22Rv1 (cell line): ENCODE measurements around the gene ZNF438.

ENCODE experiments used
- H3K27ac ChIP-seq: fragments of 450-650 bp; 2 replicates; pipeline ENCODE4 v1.5.1; 2017
- ZFX ChIP-seq: fragments of 450-650 bp; IDR thresholded peaks from 2 replicates; pipeline ENCODE4 v1.6.1; 2017; ENCODE audit warnings: antibody characterized with exemption, borderline replicate concordance
- TF ChIP-seq, protein P1 (sequence below): fragments of 450-650 bp; IDR thresholded peaks from 2 replicates; pipeline ENCODE4 v1.5.1; 2017; ENCODE audit warnings: mild to moderate bottlenecking

The ZNF438 gene

DNA sequence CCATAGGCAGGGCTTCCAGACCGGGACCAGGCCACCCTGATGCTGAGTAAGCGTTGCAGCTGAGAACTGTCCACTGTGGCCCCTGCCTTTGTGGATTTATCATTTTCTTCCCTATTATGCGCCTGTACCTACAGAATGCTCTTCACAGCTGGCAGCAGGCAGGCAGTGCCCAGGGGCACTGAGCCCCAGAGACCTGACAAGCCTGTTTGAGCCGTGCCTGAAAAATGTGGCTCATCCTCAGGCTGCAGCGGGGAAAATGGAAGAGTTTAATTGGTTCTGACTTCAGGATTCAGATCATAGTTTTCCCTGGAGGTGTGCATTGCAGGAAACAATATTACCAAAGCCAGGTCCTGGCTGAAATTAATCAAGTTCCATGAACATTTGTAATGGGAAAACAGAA lies 200.2 kb downstream of the ZNF438 start:
- H3K27ac ChIP-seq: no peak overlapping the region
- TF ChIP-seq ZFX: no peak
- TF ChIP-seq, protein P1, sequence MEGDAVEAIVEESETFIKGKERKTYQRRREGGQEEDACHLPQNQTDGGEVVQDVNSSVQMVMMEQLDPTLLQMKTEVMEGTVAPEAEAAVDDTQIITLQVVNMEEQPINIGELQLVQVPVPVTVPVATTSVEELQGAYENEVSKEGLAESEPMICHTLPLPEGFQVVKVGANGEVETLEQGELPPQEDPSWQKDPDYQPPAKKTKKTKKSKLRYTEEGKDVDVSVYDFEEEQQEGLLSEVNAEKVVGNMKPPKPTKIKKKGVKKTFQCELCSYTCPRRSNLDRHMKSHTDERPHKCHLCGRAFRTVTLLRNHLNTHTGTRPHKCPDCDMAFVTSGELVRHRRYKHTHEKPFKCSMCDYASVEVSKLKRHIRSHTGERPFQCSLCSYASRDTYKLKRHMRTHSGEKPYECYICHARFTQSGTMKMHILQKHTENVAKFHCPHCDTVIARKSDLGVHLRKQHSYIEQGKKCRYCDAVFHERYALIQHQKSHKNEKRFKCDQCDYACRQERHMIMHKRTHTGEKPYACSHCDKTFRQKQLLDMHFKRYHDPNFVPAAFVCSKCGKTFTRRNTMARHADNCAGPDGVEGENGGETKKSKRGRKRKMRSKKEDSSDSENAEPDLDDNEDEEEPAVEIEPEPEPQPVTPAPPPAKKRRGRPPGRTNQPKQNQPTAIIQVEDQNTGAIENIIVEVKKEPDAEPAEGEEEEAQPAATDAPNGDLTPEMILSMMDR: no peak

DNA sequence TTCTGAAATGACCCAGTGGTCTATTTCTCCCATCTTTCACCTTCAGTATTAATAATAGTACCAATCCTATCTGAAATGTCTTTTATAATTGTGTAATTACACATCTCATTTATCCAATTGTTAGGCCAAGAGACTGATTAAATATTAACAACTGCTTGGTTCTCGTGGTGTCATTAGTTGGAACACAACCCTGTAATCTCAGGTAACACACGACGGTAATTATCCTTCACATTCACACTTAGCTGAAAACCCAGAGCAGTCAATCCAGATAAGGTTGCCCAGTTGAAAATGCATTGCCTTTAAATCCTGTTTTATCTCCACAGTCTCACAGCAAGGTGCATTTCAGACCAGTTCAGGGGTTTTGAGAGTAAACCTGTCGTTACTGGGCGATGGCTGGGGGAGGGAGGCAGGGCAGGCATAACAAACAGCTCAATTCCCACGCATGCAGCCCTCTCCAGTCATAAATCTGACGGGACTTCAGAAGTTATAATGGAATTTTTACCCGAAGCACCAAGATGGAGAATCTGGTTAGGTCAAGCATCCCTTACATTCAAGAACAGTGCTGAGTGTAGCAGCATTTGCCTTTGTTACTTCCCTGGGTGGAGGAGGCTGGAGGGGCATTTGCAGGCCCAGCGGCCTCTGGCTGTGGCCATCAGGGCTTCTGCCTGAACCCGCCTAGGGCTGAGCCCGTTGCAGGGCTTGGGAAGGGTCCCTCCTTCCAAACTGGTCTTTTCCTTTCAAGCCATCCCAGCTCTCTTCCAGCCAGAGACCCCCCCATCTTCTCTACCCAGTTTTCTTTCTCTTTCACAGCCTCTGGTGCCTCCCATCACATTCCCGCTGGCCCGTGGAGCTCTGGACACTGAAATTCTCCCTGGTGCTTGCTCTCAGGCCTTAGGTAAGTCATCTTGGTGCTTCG lies 201.1 kb downstream of the ZNF438 start:
- TF ChIP-seq, protein P1: no peak
- TF ChIP-seq ZFX: no peak
- H3K27ac ChIP-seq: no peak overlapping the region

- TF ChIP-seq, protein P1: no peak
- TF ChIP-seq ZFX: no peak
- H3K27ac ChIP-seq: no peak overlapping the region
Measured at GRCh38 chr10:30829901-30830300, 201.8 kb downstream of the ZNF438 start.

DNA sequence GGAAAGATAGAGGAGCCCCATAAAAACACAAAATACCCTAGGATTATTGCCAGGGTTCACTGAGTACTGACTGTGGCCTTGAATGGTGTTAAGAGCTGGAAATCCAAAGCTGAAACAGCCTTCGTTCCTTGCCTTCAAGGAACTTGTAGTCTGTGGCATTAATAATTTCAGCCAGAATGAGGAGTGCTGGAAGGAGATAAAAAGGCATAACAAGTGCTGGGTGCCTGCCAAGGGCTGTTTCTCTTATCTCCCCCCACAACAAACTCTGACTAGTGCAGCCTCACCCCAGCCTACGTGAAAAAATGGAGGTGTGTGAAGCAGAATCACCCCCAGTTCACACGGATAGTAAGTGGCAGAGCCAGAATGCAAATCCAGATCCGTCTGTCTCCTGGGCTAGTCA lies 203.0 kb downstream of the ZNF438 start:
- TF ChIP-seq ZFX: no peak
- TF ChIP-seq, protein P1: no peak
- H3K27ac ChIP-seq: no peak overlapping the region

DNA sequence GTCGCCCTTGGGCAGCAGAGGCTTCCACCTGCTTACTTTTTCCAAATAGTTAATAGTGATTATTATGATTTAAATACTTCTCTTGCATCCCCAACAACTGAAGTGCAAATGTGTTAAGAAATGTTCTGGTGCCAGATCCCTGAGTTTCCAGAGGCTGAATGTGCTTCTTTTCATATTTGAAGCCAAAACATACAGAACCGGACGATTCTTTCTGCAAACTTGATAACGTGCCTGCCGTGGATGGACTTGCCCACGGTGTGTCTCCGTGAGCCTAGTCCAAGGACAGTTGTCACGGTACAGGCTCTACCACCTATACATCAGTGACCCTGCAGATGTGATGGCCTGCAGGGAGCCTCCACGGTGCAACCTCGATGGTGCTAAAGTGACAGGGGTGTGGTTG lies 203.5 kb downstream of the ZNF438 start:
- H3K27ac ChIP-seq: no peak overlapping the region
- TF ChIP-seq, protein P1: no peak
- TF ChIP-seq ZFX: no peak

- no peak overlapping the region for H3K27ac ChIP-seq
- TF ChIP-seq, protein P1: no peak
- no peak for TF ChIP-seq ZFX
Measured at GRCh38 chr10:30827531-30828120, 204.0 kb downstream of the ZNF438 start.

GRCh38 chr10:30826679-30827078 lies 205.0 kb downstream of the ZNF438 start:
- H3K27ac ChIP-seq: no peak overlapping the region
- TF ChIP-seq, protein P1: no peak
- TF ChIP-seq ZFX: no peak
